ENCODE results near the gene GAA. TPM values are rescaled to one million over a fixed set of nuclear protein-coding genes. Genes with fewer than 3 reads are reported as not detected.

The GAA gene
- total and polyA plus RNA-seq, 2 of the 13 experiments (the other 11 are each of a cell fraction or from before 2014, with no cell fraction given) = 21.6 to 36.4 TPM

GRCh38 chr17:80071116-80071841, 30.1 kb upstream of the GAA start (continued):
- TF ChIP-seq ZNF616 (CRISPR knock-in tag; IDR thresholded peaks at IDR 0.05; ENCODE audit: low read depth) (no peak), AGO2 (optimal IDR thresholded peaks at IDR 0.05; ENCODE audit: low read depth, low read length) (no peak), ZNF619 (CRISPR knock-in tag; IDR thresholded peaks at IDR 0.05) (no peak), ZNF674 (CRISPR knock-in tag; IDR thresholded peaks at IDR 0.05; ENCODE audit: low read depth) (no peak), PAXIP1 (CRISPR knock-in tag; conservative IDR thresholded peaks at IDR 0.05) (peak; percentile 24; the same call in 1 of the 2 replicates), NFE2 (CRISPR knock-in tag; IDR thresholded peaks at IDR 0.05) (no peak), CREB3 (CRISPR knock-in tag; IDR thresholded peaks at IDR 0.05) (no peak), FOXK2 (IDR thresholded peaks at IDR 0.05) (no peak), SNAPC5 (CRISPR knock-in tag; IDR thresholded peaks at IDR 0.05; ENCODE audit: borderline replicate concordance) (no peak), POGZ (CRISPR knock-in tag; IDR thresholded peaks at IDR 0.05) (peak; percentile 38; the same call in 1 of the 2 replicates), ZBTB42 (CRISPR knock-in tag; IDR thresholded peaks at IDR 0.05) (no peak), DPF2 (CRISPR knock-in tag; IDR thresholded peaks at IDR 0.05; ENCODE audit: borderline replicate concordance, low read depth) (no peak; the same call in 1 of the 2 replicates), ZSCAN29 (CRISPR knock-in tag; conservative IDR thresholded peaks at IDR 0.05) (peak; percentile 32; the same call in 1 of the 2 replicates), ATF3 (CRISPR knock-in tag; IDR thresholded peaks at IDR 0.05) (0 out of 2 replicates have a peak, but pooled peaks have one; percentile 23), ZBTB25 (CRISPR knock-in tag; IDR thresholded peaks at IDR 0.05) (no peak), NBN (conservative IDR thresholded peaks at IDR 0.05) (no peak), ZFP41 (CRISPR knock-in tag; IDR thresholded peaks at IDR 0.05; ENCODE audit: borderline replicate concordance) (no peak; the same call in 1 of the 2 replicates), JUND (CRISPR knock-in tag; IDR thresholded peaks at IDR 0.05) (no peak), ATF2 (CRISPR knock-in tag; IDR thresholded peaks at IDR 0.05) (no peak), ZSCAN9 (CRISPR knock-in tag; IDR thresholded peaks at IDR 0.05; ENCODE audit: borderline replicate concordance) (no peak), ZNF691 (CRISPR knock-in tag; IDR thresholded peaks at IDR 0.05; ENCODE audit: borderline replicate concordance, low read depth) (peak; percentile 29; the same call in 1 of the 2 replicates), MATR3 (CRISPR knock-in tag; IDR thresholded peaks at IDR 0.05) (no peak)

Measured in HepG2 (cell line).